Neural crest cell (in vitro differentiated cells): ENCODE data around the gene TMEM164. TPM values are rescaled to one million over a fixed set of nuclear protein-coding genes. Genes with fewer than 3 reads are reported as not detected.

ENCODE experiments used
- DNase-seq: peaks from one replicate; pipeline ENCODE4 v3.0.0; 2021; ENCODE audit warnings: low read depth, mixed read lengths, low spot score
- H3K27ac Mint-ChIP-seq: one replicate; pipeline ENCODE4 v1.8.0; 2021; ENCODE audit warnings: mild to moderate bottlenecking, mixed read lengths; ENCODE audit not compliant: unreplicated experiment
- H3K27me3 Mint-ChIP-seq: 2 replicates; pipeline ENCODE4 v1.8.0; 2021; ENCODE audit warnings: low read depth, mild to moderate bottlenecking, mixed read lengths
- H3K36me3 Mint-ChIP-seq: 2 replicates; pipeline ENCODE4 v1.8.0; 2021; ENCODE audit warnings: low read depth, mild to moderate bottlenecking, mixed read lengths
- H3K4me1 Mint-ChIP-seq: 2 replicates; pipeline ENCODE4 v1.8.0; 2021; ENCODE audit warnings: mixed read lengths
- H3K4me3 Mint-ChIP-seq: one replicate; pipeline ENCODE4 v1.8.0; 2021; ENCODE audit warnings: mild to moderate bottlenecking, mixed read lengths
- H3K9me3 Mint-ChIP-seq: 2 replicates; pipeline ENCODE4 v1.8.0; 2021; ENCODE audit warnings: mixed read lengths
- CTCF ChIP-seq: fragments of 200-600 bp; sonication (generic); conservative IDR thresholded peaks from 2 replicates; pipeline ENCODE4 v1.5.0; 2021; ENCODE audit warnings: antibody characterized with exemption, mild to moderate bottlenecking
- total RNA-seq: library from RNA; stranded (reverse); gene quantifications from 2 replicates; pipeline ENCODE4 v1.2.1, GENCODE V29; 2021

TMEM164 gene
- total RNA-seq, 1 donor from 2014 or later, result 90.2 TPM

- no peak for DNase-seq
- Mint-ChIP-seq H3K27ac (no peak overlapping the region), H3K4me3 (no peak overlapping the region), H3K4me1 (peaks cover 16% of the 10 kb centered on the region), H3K36me3 (peaks cover 9% of the 10 kb centered on the region), H3K9me3 (no peaks in the 10 kb centered on the region), H3K27me3 (no peaks in the 10 kb centered on the region)
- no peak for TF ChIP-seq CTCF
Measured at GRCh38 chrX:110082161-110082560, 79.2 kb downstream of the TMEM164 start.

GRCh38 chrX:110086162-110086915 is 83.4 kb downstream of the TMEM164 start:
- no peaks in the 10 kb centered on the region for H3K9me3 Mint-ChIP-seq
- H3K27me3 Mint-ChIP-seq, result no peaks in the 10 kb centered on the region
- H3K4me1 Mint-ChIP-seq, result peaks cover 5% of the 10 kb centered on the region
- TF ChIP-seq CTCF, result no peak
- H3K36me3 Mint-ChIP-seq, result peaks cover 8% of the 10 kb centered on the region
- H3K27ac Mint-ChIP-seq, result no peak overlapping the region
- no peak for DNase-seq
- no peak overlapping the region for H3K4me3 Mint-ChIP-seq

DNA sequence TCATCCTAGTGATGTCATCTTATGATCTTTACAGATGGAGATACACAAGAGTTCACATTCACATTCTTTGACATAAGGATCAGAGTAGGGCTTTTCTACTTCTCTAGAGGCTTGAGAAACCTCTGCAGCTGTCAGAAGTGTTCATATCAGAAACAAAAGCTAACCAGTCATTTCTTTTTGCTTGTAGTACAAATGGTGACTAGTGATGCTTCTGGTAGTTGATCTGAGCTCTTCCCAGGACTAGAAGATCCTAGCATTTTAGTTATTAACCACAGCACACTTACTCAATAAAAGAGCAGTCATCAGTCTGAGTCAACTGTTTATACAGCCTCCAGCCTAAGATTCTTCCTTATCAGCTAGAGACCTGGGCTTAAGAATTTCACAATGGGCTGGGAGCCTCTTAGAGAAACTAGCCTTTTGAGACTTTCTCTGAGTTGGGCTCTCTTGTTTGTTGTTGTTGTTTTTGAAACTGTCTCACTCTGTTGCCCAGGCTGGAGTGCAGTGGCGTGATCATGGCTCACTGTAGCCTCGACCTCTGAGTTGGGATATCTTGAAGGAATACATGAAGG is 84.1 kb downstream of the TMEM164 start:
- no peak overlapping the region for H3K4me3 Mint-ChIP-seq
- H3K27ac Mint-ChIP-seq, result no peak overlapping the region
- no peak for TF ChIP-seq CTCF
- H3K36me3 Mint-ChIP-seq, result peaks cover 9% of the 10 kb centered on the region
- peaks cover 4% of the 10 kb centered on the region for H3K4me1 Mint-ChIP-seq
- H3K27me3 Mint-ChIP-seq, result no peaks in the 10 kb centered on the region
- no peak for DNase-seq
- no peaks in the 10 kb centered on the region for H3K9me3 Mint-ChIP-seq

DNA sequence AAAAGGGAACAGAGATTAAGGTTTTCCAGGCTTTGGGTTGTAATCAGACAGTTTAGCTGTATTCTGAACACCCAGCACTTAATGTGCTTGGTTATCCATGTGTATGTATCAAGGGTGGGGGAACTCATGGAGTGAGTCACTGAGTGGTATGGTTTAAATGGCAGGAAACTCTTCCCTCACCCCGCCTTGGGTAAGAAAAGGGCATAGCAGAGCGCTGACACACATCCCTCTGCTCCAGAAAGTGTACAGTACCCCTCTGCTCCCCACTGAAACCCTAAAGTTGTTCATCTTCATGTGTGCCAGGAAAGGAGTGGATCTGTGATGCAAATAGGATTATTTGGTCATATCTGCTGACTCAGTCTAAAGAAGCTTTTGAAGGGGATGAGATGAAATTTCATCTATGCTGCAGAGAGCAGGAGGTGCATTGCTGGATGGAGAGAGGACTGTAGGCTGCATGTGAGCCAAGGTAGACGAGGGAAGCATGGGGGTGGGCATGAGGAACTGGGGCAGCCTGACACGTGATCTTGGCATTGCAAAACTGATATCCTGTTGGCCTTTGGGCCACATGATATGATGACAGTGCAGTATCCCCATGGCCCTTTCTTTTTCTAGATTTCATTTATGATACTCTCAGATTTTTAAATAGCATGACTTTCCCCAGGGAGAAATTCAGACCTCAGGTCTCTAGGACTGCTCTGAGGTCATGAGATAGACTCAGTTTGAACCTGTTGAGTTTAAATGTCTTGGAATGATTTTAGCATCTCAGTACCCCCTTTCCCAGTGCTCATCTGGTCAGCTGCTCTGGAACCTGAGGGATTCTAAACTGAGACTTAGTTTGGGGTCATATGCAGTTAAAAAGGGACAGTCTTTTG is 84.8 kb downstream of the TMEM164 start:
- peak overlapping the region; percentile 38 for H3K27ac Mint-ChIP-seq
- H3K4me1 Mint-ChIP-seq, result no peaks in the 10 kb centered on the region
- peaks cover 5% of the 10 kb centered on the region for H3K9me3 Mint-ChIP-seq
- H3K27me3 Mint-ChIP-seq, result no peaks in the 10 kb centered on the region
- DNase-seq, result no peak
- no peak overlapping the region for H3K4me3 Mint-ChIP-seq
- peaks cover 14% of the 10 kb centered on the region for H3K36me3 Mint-ChIP-seq
- no peak for TF ChIP-seq CTCF

- no peaks in the 10 kb centered on the region for H3K4me1 Mint-ChIP-seq
- no peak for TF ChIP-seq CTCF
- no peak overlapping the region for H3K27ac Mint-ChIP-seq
- H3K36me3 Mint-ChIP-seq, result peaks cover 29% of the 10 kb centered on the region
- H3K4me3 Mint-ChIP-seq, result no peak overlapping the region
- H3K9me3 Mint-ChIP-seq, result peaks cover 10% of the 10 kb centered on the region
- no peaks in the 10 kb centered on the region for H3K27me3 Mint-ChIP-seq
- DNase-seq, result no peak
Measured at GRCh38 chrX:110089656-110090403, 86.9 kb downstream of the TMEM164 start.
